Uterus (tissue), 4 donors: ENCODE data around the gene CPN1. TPM values are rescaled to one million over a fixed set of nuclear protein-coding genes. Genes with fewer than 3 reads are reported as not detected.
"Not testable (repeated sequence)": the region's sequence is repeated elsewhere in the genome, so short reads cannot be mapped to it uniquely, and the experiment has no call there.

Experiments
- DNase-seq, 2 donors: peaks; one replicate each; pipeline ENCODE4 v3.0.0-alpha.2; 2019 to 2020
- H3K27ac ChIP-seq, 2 donors: fragments of 200-600 bp; sonication (generic); 1 replicate in 1 of 2; 2 replicates in 1 of 2; pipeline ENCODE4 v1.5.1; 2016 to 2018
- H3K27me3 ChIP-seq, 2 donors: fragments of 200-600 bp; sonication (generic); one replicate each; pipeline ENCODE4 v1.5.1; 2018 to 2019; ENCODE audit warnings: control low read depth in 1 of 2
- H3K36me3 ChIP-seq, 2 donors: fragments of 200-600 bp; sonication (generic); one replicate each; pipeline ENCODE4 v1.5.1; 2019; ENCODE audit warnings: control low read depth in 1 of 2
- H3K4me1 ChIP-seq, 2 donors: fragments of 200-600 bp; sonication (generic); one replicate each; pipeline ENCODE4 v1.5.1; 2018 to 2019; ENCODE audit warnings: control low read depth in 1 of 2
- H3K4me3 ChIP-seq, 2 donors: fragments of 200-600 bp; sonication (generic); 1 replicate in 1 of 2; 2 replicates in 1 of 2; pipeline ENCODE4 v1.5.1; 2018 to 2019; ENCODE audit warnings: mild to moderate bottlenecking in 1 of 2
- H3K9me3 ChIP-seq, 2 donors: fragments of 200-600 bp; sonication (generic); one replicate each; pipeline ENCODE4 v1.5.1; 2019; ENCODE audit warnings: control low read depth in 1 of 2
- POLR2A ChIP-seq, 2 donors: fragments of 450-650 bp; IDR thresholded peaks; one replicate each; pipeline ENCODE4 v1.6.1; 2016; ENCODE audit warnings: antibody characterized with exemption in 2 of 2, mild to moderate bottlenecking in 1 of 2, moderate library complexity in 1 of 2
- intact Hi-C: fragments of 100-400 bp; cut with DNase I; formaldehyde crosslinking; loops from one replicate; pipeline ENCODE4 v1.15.1; 2023; ENCODE audit warnings: low total_unique reads
- total RNA-seq, 4 donors: library from RNA; depleted of rRNA in 3 of 4; stranded (reverse); fragments of >200 nt in 3 of 4; gene quantifications; one replicate each; pipeline versions ENCODE4 v1.1.0 to v1.2.4, GENCODE V29; 2014 to 2023
- TF ChIP-seq, protein P1 (sequence below), 4 experiments: fragments of 200-600 bp in 2 of 4; fragments of 450-650 bp in 2 of 4; sonication (generic) in 2 of 4; IDR thresholded peaks; one replicate each; pipeline ENCODE4 v1.5.1; 2016 to 2019; ENCODE audit warnings: antibody characterized with exemption in 4 of 4, mild to moderate bottlenecking in 2 of 4, moderate library complexity in 1 of 4
- donor health status: DM: yes; HTN: yes; CAD: no.

CPN1 gene
- total RNA-seq, 4 donors from 2014 or later, result not detected

- no peaks in the 10 kb centered on the region for H3K27me3 ChIP-seq
- no peak overlapping the region for H3K4me3 ChIP-seq
- intact Hi-C loops, result no loop called here
- no peak for DNase-seq
- no peaks in the 10 kb centered on the region for H3K4me1 ChIP-seq
- no peak overlapping the region for H3K27ac ChIP-seq
- TF ChIP-seq, protein P1, sequence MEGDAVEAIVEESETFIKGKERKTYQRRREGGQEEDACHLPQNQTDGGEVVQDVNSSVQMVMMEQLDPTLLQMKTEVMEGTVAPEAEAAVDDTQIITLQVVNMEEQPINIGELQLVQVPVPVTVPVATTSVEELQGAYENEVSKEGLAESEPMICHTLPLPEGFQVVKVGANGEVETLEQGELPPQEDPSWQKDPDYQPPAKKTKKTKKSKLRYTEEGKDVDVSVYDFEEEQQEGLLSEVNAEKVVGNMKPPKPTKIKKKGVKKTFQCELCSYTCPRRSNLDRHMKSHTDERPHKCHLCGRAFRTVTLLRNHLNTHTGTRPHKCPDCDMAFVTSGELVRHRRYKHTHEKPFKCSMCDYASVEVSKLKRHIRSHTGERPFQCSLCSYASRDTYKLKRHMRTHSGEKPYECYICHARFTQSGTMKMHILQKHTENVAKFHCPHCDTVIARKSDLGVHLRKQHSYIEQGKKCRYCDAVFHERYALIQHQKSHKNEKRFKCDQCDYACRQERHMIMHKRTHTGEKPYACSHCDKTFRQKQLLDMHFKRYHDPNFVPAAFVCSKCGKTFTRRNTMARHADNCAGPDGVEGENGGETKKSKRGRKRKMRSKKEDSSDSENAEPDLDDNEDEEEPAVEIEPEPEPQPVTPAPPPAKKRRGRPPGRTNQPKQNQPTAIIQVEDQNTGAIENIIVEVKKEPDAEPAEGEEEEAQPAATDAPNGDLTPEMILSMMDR (IDR thresholded peaks at IDR 0.05), result no peak
- TF ChIP-seq POLR2A (IDR thresholded peaks at IDR 0.05), result no peak
- no peaks in the 10 kb centered on the region for H3K36me3 ChIP-seq
- no peaks in the 10 kb centered on the region for H3K9me3 ChIP-seq
Measured at GRCh38 chr10:100083623-100084022, 2.0 kb upstream of the CPN1 start.

GRCh38 chr10:100082276-100082675 lies 607 bp upstream of the CPN1 start:
- H3K36me3 ChIP-seq, H3K9me3 ChIP-seq, H3K27me3 ChIP-seq, H3K27ac ChIP-seq, H3K4me3 ChIP-seq, intact Hi-C loops, H3K4me1 ChIP-seq, DNase-seq: not testable (repeated sequence)

GRCh38 chr10:100076750-100077149 lies 4.9 kb downstream of the CPN1 start:
- intact Hi-C loops, result no loop called here

GRCh38 chr10:100075426-100076220 lies 6.0 kb downstream of the CPN1 start:
- Histone ChIP-seq H3K27ac (no peak overlapping the region), H3K4me3 (no peak overlapping the region), H3K36me3 (no peaks in the 10 kb centered on the region), H3K4me1 (no peaks in the 10 kb centered on the region), H3K27me3 (no peaks in the 10 kb centered on the region), H3K9me3 (no peaks in the 10 kb centered on the region)
- TF ChIP-seq, protein P1 (IDR thresholded peaks at IDR 0.05), result no peak
- TF ChIP-seq POLR2A (IDR thresholded peaks at IDR 0.05), result no peak
- no peak for DNase-seq
- intact Hi-C loops, result no loop called here

More at GRCh38 chr10:100076750-100077149, 4.9 kb downstream of the CPN1 start:
- no peaks in the 10 kb centered on the region for H3K27me3 ChIP-seq
- TF ChIP-seq POLR2A (IDR thresholded peaks at IDR 0.05), result no peak
- TF ChIP-seq, protein P1 (IDR thresholded peaks at IDR 0.05), result no peak
- DNase-seq, result no peak
- H3K9me3 ChIP-seq, result no peaks in the 10 kb centered on the region
- no peak overlapping the region for H3K4me3 ChIP-seq
- H3K36me3 ChIP-seq, result no peaks in the 10 kb centered on the region
- no peaks in the 10 kb centered on the region for H3K4me1 ChIP-seq
- H3K27ac ChIP-seq, result no peak overlapping the region

DNA sequence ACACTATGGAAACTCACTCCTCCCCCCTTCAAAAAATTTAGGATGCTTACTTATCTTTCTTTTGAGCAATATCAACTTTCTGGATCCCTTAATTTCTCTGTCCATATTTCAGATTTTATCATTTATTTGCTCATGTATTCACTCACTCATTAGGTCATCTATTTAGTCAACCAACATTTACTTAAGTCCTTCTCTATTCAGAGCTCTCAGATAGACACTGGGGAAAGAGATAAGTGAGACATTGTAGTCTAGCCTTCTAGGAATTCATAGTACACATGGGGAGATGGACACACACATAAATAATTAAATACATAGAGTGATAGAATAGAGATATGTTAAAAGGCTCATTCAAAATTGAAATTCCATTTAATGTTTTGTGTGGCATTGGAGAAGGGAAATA lies 9.2 kb downstream of the CPN1 start:
- Histone ChIP-seq H3K27me3 (no peaks in the 10 kb centered on the region), H3K27ac (no peak overlapping the region), H3K4me1 (no peaks in the 10 kb centered on the region), H3K36me3 (no peaks in the 10 kb centered on the region), H3K4me3 (no peak overlapping the region), H3K9me3 (no peaks in the 10 kb centered on the region)
- intact Hi-C loops, result no loop called here
- TF ChIP-seq POLR2A (IDR thresholded peaks at IDR 0.05), result no peak
- TF ChIP-seq, protein P1 (IDR thresholded peaks at IDR 0.05), result no peak
- no peak for DNase-seq
